GM12873 (cell line): ENCODE measurements around the gene CELF2.

Experiments
- CTCF ChIP-seq: IDR thresholded peaks from 2 replicates; pipeline ENCODE4 v1.5.1; 2012; ENCODE audit warnings: low read depth, mild to moderate bottlenecking, moderate library complexity, low read length, control low read depth; ENCODE audit not compliant: insufficient read depth; ENCODE audit errors: missing control alignments

Gene CELF2

GRCh38 chr10:11116817-11117216 is 99.1 kb downstream of the CELF2 start:
- no peak for TF ChIP-seq CTCF

- TF ChIP-seq CTCF: no peak
These were observed 101.0 kb downstream of the CELF2 start for GRCh38 chr10:11118686-11119085.

GRCh38 chr10:11119843-11120242 is 102.2 kb downstream of the CELF2 start:
- no peak for TF ChIP-seq CTCF

DNA sequence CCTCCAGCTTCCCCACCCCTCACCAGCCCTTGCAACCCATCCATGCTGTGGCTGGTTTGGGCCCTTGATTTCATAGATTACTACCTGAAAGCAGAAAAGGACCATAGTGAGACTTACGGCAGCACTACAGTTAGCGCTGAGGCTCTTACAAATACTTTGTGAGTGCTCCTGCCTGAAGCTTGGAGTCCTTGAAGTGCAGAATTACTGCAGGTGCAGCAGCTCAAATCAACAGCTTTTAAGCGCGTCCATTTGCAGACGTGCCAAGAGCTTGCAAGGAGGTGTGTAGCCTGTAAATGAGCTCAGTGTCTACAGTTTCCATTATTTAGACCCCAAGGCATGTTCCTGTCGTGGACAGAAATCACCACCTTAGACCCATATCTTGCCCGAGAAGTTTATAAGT is 103.0 kb downstream of the CELF2 start:
- no peak for TF ChIP-seq CTCF

DNA sequence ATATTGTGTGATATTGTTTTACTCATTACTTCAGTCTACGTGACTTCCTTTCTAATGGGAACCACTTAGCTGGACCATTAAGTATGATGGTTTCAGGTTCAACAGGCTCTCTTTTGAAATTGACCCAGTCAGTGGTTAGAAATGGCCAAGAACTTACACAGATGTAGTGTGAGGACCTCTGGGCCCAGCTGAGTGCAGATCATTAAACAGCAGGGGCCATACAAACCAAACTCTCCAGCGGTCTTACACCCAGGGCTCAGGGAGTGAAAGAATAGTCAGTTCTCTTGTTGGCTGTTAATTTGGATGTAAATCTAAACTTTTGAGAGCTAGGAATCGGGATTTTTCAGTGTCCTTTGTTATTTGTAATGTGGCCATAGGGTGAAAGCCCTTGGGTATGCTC is 107.3 kb downstream of the CELF2 start:
- TF ChIP-seq CTCF: no peak

DNA sequence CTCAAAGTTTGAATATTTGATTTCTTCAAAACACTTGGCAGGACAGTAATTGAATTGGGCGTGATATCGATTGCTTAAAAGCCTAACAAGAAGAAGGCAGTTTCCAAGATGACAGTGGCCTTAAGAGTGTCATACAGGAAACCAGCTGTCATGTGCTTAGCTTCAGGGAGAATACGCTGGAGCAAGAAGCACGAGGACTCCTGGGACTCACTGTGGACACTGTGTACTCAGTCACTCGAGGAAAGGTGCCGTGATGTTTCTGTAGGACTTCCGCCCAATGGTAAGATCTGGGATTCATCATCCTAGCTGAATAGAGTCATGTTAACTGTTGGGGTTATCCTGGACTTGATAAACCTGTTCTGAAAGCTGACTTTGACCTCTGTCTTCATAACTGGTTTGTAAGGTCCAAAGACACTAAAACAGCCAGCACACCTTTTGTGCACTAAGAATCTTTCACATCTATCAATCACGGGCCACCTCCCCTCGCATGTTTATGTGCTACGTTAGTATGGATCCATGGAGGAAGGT is 113.5 kb downstream of the CELF2 start:
- no peak for TF ChIP-seq CTCF

- no peak for TF ChIP-seq CTCF
These were observed 116.7 kb downstream of the CELF2 start for GRCh38 chr10:11134411-11134810.

DNA sequence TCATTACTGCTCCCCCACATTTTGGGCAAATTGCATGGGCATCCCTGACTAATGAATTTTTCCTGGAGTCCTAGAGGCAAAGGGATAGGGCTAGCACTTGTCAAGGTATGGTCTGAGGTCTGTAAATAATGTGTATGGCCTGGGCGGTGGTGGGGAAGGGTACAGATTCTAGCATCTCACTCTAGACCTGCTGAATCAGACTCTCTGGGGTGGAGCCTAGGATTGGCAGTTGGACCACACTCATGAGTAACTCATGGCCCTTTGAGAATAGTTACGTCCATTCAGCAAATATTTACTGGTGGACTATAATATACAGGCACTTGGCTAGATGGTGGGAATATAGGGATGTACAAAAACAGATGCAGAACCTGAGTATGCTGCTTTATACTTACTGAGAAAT is 118.0 kb downstream of the CELF2 start:
- TF ChIP-seq CTCF: no peak
